ENCODE data around the gene CPPED1.
A peak's percentile ranks its signal among the peaks of the same experiment; 100 is the strongest.
"Not testable (repeated sequence)": the region's sequence is repeated elsewhere in the genome, so short reads cannot be mapped to it uniquely, and the experiment has no call there.

The CPPED1 gene

DNA sequence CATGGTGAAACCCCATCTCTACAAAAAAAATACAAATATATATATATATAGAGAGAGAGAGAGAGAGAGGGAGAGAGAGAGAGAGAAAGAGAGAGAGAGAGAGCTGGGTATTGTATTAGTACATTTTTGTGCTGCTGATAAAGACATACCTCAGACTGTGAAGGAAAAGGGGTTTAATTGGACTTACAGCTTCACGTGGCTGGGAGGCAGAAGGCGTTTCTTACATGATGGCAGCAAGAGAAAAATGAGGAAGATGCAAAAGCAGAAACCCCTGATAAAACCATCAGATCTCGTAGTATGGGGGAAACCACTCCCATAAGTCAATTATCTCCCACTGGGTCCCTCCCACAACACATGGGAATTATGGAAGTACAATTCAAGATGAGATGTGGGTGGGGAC lies 37.5 kb downstream of the CPPED1 start:
- not testable (repeated sequence) for DNase-seq

DNA sequence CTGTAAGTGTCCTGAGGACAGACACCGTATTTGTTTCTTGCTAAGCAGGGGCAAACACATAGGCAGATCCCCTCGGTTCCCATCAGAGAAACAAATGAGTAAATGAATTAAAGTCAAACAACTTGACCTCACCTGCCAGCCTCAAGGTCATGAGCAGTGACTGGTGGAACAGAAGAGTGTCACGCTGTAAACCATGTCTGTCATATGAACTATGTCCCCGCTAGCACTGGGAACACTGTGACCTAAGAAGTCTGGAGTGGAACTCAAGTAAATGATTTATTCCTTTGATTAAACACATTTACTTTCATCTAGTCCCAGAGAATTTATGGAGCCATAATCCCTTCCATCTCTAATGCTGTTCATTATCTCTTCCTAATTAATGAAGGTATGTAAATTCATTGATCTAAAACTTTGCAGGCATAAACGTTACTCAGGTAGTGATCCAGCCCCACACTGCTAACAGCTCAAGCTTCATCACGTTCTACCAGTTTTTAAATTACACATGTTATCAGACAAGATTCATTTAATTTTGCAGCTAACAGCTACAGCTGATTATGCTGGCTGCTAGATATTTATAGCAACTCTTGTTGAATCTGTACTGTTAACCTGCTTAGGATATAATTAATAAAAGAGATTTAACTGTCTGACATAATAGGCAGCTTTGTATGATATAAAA lies 38.7 kb downstream of the CPPED1 start:
- no peak for DNase-seq

DNA sequence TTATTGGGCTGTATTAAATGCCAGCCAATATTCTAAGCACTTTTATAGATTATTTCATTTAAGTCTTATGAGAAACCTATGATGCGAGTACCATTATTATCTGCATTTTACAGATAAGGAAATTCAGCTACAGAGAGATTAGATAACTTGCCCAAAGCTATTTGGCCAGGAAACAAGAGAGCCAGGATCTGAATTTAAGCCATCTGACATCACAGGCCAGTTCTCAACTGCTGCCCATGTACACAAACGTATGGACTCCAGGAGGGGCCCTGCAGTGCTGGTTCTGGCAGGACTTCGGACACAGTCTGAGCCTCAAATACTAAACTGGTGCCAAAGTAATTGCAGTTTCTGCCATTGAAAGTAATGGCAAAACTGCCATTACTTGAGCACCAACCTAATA lies 40.2 kb downstream of the CPPED1 start:
- peak; percentile 74 for DNase-seq

DNA sequence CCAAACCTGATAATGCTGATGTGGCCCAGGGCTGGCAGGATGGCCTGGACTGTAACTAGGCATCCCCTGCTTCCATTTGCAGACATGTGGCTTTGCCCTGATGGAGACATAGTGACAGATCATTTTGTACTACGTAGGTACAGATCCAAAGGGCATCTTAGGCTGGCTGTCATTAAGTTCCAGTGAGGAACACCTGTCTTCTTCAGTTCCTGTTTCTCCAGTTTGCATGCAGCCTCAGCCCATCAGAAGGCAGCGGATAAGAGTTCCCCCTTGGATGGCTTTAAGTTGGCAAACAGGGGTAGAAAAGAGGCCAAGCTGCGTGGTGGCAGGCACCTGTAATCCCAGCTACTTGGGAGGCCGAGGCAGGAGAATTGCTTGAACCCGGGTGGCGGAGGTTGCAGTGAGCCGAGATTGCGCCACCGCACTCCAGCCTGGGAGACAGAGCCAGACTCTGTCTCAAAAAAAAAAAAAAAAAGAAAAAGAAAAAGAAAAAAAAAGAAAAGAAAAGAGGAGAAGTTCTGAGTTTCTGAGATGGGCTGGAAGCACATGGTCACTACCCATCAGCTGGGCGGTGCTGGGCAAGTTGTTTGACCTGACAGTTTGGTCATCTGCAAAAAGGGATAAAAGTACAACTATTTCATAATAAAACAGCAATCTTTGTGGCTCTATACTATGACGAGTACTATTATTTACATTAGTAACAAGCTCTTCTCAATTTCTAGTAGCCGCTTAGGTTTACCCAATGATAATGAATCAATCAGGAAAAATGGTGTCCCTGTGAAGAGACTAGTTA lies 42.7 kb downstream of the CPPED1 start:
- no peak for DNase-seq

DNA sequence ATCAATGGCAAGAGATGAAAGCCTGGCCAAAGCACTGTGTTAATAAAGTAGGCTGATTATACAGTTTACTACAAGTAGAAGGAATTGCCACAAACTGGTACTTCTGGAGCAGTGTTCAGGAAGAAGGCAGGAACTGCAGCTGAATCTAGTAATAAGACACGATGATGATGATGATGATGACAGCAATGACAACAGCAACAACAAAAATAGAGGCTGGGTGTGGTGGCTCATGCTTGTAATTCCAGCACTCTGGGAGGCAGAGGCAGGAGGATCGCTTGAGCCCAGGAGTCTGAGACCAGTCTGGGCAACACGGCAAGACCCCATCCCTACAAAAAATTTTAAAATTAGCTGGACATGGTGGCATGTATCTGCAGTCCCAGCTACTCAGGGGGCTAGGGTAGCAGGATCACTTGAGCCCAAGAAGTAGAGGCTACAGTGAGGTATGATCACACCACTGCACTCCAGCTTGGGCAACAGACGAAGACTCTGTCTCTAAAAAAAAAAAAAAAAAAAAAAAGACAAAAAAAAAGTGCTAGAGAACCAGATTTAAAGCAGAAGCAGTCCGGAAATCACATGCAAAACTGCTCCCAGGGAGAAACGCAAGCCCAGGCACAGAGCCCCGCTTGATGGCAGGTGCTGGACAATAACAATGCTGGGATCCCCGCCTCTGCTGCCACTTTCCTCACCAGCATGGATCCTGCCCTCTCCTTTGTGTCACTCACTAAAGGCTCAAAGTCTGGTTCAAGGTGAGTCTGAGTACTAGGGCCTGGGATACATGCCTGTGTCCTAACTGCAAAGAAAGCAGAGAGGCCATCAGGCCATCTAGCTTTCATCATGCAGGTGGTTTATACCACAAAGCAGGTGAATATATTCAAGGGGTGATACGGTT lies 44.8 kb downstream of the CPPED1 start:
- no peak for DNase-seq

DNA sequence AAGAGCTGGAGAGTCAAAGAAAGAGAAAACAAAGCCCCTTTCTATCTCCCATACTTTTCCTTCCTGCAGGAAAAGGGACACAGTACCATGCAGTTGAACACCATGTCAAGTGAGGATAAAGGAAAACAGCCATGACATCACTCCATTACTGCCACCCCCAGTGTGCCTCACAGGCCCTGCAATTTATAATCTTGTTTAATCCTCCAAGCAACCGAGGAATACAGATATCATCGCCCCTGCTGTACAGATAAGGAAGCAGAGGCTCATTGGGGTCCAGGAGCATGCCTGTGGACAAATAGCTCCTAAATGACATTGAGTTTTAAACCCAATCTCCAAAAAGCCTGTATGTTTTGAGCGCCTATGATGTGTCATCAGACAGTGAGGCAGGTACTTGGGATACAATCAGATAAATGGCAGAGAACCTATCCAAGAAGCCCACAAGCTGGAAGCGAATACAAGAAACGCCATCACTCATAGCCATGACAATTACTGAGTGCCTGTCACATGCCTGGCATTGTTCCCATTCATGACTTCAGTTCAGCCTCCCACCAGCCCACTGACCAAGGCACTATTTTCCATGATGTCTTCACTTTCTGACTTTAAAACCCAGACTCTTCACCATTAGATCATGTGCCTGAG lies 45.5 kb downstream of the CPPED1 start:
- peak; percentile 12 for DNase-seq

DNA sequence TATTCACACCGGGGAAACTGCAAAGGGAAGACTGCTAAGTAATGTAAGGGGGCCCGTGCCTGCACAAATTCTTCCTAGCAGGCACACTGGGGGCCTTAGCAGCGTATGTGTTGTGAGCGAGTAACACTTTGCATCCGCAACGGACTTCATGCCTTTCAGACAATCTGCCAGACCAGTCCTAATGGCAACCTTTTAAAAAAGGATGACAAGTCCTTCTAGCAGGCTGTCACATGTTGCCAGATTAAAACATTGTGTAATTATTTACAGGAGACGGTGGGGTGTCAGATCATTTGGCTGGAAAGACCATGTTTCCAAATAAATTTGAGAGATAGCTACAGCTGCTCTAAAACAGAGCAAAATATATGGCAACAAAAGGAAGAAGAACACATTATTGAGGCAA lies 46.1 kb downstream of the CPPED1 start:
- DNase-seq = no peak

DNA sequence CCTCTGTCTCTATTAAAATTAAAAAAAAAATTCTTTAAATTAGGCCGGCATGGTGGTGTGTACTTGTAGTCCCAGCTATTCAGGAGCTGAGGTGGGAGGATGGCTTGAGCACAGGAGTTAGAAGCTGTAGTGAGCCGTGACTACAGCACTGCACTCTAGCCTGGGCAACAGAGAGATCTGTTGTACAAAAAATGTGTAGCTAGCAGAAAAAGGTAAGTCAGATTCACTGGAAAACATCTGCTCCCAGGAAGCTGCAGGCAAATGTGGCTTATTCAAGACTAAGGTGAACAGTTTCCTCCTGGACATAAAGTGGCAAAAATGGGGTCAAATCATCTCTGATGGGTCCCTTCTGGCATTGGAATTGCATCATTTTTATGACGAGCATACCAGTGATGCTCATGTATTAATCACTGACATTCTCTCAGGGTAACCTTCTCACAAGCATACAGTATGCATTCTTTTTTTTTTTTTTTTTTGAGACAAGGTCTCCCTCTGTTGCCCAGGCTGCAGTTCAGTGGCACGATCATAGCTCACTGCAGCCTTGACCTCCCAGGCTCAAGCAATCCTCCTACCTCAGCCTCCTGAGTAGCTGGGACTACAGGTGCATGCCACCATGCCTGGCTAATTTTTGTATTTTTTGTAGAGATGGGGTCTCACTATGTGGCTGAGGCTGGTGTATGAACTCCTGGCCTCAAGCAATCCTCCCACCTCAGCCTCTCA lies 48.7 kb downstream of the CPPED1 start:
- no peak for DNase-seq

DNA sequence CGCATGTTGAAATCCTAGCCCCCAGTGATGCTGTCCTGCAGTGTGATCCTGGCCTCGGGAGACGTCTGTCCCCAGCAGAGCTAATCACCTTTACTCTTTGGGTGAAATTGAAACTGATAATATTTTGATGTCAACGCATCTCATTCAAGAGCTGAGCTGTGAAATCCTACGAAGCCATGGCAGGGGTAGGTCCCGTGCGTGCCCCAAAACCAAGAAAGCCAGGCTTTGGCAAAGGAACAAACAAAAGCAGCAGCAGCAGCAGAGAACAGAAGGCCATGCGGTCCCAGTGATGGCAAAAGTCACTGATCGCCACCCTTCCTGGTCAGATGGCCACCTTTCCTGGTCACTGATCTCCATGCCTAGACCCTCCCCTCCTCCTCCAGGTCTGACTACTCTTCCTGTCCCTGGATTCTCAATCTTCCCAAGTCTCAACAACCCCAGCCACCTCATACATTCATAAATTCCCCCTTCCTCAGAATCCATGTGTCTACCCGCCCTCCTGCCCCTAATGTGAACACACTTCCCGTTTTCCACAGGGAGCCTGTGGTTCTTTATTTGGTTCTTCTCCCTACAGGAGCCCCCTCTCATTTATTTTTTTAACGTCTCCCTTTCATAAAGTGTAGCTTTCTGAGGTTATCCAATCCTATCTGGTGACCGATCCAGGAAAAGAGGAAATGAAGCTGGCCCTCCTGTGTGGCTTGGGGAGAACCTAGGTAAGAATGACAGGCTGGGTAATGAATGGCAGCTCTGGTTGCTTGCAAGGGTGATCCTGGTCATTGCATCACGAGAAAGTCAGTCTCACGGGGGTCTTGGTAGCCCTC lies 50.3 kb downstream of the CPPED1 start:
- DNase-seq = no peak

DNA sequence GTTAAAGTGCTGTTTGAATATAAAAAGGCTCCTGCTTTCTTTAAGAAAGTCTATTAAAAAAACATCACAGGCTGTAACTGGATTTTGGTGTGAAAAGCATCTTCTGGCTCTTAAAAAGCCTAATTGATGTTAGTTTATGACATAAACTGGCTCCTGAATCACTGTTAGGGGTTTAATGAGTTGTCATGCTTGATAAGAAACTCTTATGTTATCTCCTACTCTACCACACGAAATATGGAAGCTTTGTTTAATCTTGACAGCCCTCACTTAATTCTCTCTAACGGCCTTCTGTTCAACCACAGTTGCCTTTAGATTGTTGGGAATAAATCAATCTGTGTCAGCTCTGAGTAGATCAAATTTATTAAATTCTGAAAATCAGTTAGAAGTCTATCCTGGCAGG lies 51.5 kb downstream of the CPPED1 start:
- no peak for DNase-seq

DNA sequence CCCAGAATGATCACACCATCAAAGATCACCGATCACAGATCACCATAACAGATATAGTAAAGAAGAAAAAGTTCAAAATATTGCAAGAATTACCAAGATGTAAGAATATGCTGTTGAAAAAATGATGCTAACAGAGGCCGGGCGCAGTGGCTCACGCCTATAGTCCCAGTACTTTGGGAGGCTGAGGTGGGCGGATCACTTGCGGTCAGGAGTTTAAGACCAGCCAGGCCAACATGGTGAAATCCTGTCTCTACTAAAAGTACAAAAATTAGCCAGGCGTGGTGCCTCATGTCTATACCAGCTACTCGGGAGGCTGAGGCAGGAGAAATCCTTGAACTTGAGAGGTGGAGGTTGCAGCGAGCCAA lies 53.2 kb downstream of the CPPED1 start:
- DNase-seq = no peak

DNA sequence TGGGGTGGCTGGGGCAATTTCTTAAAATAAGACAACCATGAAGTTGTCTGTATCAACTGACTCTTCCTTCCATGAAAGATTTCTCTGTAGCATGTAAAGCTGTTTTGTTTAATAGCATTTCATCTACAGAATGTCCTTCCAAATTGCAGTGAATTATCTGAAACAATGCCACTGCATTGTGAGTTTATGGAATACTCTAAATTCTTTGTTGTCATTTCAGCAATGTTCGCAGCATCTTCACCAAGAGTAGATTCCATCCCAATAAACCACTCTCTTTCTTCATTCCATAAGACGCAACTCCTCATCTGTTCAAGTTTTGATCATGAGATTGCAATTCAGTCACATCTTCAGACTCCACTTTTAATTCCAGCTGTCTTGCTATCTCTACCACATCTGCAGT lies 54.6 kb downstream of the CPPED1 start:
- DNase-seq = no peak

DNA sequence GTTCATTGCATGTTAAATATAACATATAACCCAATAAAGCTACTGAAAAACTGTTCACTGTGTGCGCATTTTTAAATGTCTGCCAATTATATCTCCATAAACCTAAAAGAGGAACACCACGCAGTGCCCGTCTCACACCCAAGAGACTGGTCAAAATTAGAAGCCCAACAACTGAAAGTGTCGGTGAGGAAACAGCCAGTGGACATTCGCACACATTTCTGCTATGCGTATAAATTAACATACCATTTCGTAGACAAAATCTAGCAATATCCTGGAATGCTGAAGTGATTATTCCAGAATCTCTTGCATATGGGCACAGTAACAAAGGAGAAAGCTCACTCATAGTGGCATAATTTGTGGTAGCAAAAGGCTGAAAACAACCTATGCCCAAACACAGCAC lies 55.9 kb downstream of the CPPED1 start:
- DNase-seq = no peak

DNA sequence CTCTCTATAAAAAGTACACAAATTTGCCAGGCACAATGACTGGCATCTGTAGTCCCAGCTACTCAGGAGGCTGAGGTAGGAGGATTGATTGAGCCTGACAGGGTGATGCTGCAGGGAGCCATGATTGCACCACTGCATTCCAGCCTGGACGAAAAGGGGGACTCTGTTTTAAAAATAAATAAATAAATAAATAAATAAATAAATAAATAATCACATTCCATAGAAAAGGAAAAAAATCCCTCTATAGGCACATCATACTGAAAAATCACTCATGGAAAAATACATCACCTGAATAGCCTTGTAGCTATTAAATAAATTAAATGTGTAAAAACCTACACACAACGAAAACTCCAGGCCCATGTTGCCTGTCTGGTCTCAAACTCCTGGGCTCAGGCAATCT lies 56.4 kb downstream of the CPPED1 start:
- DNase-seq = no peak

DNA sequence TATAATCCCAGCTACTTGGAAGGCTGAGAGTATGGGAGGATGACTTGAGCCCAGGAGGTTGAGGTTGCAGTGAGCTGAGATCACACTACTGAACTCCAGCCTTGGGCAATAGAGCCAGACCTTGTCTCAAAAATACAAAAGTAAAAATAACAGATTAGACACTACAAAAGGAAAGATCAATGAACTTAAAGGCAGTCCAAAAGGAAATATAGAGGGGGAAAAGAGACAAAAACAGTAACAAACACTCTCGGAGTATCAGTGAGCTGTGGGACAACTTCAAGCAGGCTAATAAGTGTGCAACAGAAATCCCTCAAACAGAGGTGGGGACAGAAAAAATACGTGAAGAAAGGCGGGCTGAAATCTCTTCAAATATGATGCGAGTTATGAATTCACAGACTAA lies 58.8 kb downstream of the CPPED1 start:
- no peak for DNase-seq

DNA sequence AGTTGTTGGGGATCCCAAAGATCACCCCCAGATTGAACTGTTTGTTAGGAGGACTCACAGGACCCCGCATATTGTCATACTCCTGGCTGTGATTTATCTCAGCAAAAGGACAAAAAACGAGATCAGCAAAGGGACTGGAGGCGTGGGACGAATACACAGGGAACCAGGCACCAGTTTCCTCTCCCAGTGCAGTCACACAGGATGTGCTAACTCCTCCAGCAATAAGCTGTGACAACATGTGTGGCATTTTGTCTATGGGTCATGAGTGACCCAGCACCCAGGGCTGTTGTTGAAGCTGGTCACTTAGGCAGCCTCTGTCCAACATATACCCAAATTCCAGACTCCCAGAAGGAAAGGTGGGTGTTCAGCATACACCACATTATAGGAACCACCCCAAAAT lies 60.9 kb downstream of the CPPED1 start:
- no peak for DNase-seq

DNA sequence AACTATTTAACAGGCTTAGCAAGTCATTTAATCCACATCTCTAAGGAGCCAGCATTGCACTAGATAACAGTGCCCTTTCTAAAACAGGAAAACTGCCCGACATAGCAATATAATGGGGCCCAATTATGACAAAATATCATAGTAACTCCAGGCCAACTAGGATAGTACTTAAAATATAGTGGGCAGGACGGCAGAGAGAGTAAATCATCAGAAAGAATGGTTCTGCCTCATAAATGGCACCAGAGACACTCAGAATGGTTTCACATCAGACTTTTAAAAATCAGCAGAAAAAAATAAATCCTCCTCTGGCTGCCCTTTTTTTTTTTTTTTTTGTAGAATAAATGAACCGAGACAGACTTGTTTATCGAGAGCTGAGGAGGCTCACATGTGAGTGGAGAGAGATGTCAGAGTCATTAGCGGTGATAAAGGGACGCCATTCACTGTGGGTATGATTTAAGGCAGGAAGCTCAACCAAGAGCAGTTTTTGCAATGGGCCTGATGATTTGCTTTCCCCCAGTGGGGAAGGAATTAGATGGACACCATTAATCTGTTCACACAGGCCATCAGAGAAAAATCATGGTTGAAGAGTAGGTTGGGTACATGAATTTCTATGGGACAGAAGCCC lies 62.6 kb downstream of the CPPED1 start:
- no peak for DNase-seq

DNA sequence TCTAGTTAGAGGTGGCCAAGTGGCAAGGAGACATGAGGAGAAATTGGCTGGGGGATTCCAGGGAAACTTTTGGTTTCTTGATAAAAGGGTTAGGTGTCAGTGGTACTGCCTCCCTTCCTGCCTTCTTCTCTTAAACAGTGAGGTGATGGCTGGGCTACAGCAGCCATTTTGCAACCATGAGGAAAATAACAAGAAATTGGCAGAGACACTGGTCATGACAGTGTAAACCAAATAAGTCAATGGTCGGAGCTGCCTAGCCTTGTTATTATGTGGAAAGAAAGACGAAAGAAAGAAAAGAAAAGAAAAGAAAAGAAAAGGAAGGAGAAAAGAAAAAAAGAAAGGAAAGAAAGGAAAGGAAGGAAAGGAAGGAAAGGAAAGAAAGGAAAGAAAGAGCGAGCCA lies 63.9 kb downstream of the CPPED1 start:
- DNase-seq = no peak

DNA sequence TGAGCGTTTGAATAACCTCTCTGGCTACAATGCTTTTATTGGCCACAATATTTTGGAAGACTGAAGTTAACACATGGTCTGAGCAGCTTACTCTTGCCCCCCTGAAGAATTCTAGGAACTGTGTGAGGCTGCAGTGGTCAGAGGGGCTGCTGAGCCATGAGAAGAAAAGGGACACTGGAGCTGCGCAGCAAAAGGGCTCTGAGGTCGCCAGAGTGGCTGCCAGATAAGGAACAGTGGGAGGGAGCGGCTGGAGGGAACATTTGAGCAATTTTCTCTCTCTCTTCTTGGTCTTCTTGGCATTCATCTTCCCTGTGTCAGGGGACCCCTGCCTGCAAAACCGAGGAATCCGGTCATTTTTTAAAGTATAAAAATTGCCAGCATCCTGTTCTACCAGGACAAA lies 66.1 kb downstream of the CPPED1 start:
- no peak for DNase-seq

DNA sequence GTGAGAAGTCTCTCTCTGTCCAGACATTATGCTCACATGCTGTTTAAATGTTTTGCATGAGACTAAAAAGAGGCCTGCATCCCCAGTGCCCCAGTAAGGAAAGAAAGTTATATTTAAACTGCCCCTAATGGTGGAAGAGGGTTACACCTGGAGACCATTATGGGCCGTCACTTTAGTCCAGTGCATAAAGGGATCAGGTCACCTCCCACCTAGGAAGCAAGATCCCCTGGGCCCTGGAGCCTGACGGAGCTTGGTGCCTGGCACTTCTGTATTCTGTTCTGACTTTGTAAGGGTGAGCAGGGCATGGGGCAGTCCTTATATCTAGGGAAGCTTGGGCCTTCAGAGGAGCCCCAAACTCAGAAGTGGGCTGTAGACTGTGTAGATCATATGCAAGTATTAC lies 67.9 kb downstream of the CPPED1 start:
- no peak for DNase-seq

DNA sequence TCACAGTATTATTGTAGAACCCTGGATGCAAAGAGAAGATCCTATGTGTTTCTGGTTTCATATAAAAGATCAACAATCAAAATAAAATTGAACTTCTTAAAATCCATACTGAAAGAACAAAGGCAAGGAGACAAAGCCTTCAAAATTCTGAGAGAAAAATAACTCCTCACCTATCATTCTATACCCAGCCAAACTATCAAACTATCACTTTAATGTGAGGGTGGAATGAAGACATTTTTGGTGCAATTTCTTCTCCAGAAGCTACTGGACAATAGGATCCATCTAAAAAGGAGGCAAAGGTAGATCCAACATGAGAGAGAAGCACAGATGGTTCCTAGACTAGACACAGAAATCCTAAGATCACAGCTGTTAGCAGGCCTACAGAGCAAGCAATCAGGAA lies 71.1 kb downstream of the CPPED1 start:
- no peak for DNase-seq

All from NCI-H226 (cell line).